Adrenal gland (tissue), 5 donors: ENCODE data around the gene TNFRSF1B.

ENCODE experiments used
- POLR2A ChIP-seq, 2 donors: fragments of 450-650 bp; IDR thresholded peaks; one replicate each; pipeline ENCODE4 v1.6.1; 2017; ENCODE audit warnings: antibody characterized with exemption in 2 of 2, mild to moderate bottlenecking in 2 of 2, moderate library complexity in 1 of 2
- TF ChIP-seq, protein P1 (sequence below), 6 experiments: fragments of 450-650 bp in 4 of 6; fragments of 200-600 bp in 2 of 6; sonication (generic) in 1 of 6; IDR thresholded peaks; 1 replicate in 5 of 6; 2 replicates in 1 of 6; pipeline versions ENCODE4 v1.5.1 to v1.8.0; 2016 to 2021; ENCODE audit warnings: antibody characterized with exemption in 6 of 6, mild to moderate bottlenecking in 2 of 6, moderate library complexity in 1 of 6
- donor health status: DM: no; HTN: no; CAD: no.

DNA sequence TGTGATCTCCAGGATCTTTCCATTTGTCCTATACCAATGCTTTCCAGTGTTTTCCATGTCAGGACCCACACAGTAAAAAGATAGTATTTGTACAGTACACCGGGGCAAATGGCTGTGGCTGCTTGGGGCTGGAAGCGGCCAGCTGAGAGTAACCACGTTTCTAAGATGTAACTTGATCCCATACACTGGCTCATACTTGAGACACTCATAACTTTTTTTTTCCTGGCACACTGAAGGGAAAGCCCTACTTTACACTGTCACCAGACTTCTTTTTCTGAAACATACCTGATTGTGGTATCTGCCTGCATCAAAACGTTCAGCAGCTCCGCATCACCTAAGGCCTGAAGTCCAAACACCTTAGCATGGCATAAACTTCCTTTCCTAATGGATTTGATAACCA, 84.7 kb downstream of the TNFRSF1B start:
- TF ChIP-seq POLR2A (IDR thresholded peaks at IDR 0.05), result no peak
- TF ChIP-seq, protein P1, sequence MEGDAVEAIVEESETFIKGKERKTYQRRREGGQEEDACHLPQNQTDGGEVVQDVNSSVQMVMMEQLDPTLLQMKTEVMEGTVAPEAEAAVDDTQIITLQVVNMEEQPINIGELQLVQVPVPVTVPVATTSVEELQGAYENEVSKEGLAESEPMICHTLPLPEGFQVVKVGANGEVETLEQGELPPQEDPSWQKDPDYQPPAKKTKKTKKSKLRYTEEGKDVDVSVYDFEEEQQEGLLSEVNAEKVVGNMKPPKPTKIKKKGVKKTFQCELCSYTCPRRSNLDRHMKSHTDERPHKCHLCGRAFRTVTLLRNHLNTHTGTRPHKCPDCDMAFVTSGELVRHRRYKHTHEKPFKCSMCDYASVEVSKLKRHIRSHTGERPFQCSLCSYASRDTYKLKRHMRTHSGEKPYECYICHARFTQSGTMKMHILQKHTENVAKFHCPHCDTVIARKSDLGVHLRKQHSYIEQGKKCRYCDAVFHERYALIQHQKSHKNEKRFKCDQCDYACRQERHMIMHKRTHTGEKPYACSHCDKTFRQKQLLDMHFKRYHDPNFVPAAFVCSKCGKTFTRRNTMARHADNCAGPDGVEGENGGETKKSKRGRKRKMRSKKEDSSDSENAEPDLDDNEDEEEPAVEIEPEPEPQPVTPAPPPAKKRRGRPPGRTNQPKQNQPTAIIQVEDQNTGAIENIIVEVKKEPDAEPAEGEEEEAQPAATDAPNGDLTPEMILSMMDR (IDR thresholded peaks at IDR 0.05), result no peak
